T-helper 2 cell (primary cell): ENCODE data around the gene SULT1C3.
"Not testable (repeated sequence)": the region's sequence is repeated elsewhere in the genome, so short reads cannot be mapped to it uniquely, and the experiment has no call there.

Source experiments
- DNase-seq, 5 experiments: peaks; one replicate each; pipeline versions ENCODE4 v3.0.0 to v3.0.0-alpha.2; 2012 to 2022

The SULT1C3 gene

DNA sequence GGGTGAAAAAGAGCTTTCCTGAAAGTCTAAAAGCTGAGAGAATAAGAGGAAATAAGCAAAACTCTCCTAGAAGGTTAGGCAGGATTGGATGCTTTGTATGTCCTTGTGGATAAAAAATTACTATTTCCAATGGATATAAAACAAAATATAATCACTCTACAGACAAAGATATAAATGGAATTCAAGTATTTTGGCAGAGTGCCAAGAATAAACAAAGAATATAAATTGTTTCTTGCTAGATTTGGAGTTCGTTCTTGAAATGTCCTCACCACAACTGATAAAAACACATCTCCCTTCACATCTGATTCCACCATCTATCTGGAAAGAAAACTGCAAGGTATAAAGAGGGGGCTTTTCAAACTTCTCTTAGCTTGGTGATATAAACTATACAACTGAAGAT is 13.3 kb downstream of the SULT1C3 start:
- no peak for DNase-seq

DNA sequence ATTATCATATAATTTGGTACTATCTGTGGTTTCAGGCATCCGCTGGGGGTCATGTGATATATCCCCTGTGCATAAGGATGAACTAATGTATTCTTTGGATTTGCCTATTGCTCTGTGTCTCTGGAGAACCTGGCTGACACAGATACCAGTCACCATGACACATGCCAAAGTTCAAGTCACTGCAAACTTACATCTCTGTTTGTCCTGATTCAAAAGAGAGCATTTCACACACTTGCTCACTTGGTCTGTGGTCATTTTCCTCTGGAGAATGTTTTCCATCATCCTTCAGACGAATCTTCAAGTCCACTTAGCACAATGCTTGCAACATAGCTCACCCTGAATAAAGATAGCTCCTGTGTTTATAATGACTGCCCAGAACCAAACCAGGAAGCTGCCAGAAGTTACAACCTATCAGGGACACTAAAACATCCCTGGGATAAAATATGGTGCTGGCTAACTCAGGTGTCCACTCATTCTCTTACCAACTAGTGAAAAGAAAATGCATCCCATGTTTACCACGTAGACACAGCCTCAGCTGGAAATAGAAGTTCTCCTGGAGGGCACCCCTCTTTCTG is 18.1 kb downstream of the SULT1C3 start:
- no peak for DNase-seq

- DNase-seq = no peak
Observed at GRCh38 chr2:108260773-108261172, 21.0 kb downstream of the SULT1C3 start.

DNA sequence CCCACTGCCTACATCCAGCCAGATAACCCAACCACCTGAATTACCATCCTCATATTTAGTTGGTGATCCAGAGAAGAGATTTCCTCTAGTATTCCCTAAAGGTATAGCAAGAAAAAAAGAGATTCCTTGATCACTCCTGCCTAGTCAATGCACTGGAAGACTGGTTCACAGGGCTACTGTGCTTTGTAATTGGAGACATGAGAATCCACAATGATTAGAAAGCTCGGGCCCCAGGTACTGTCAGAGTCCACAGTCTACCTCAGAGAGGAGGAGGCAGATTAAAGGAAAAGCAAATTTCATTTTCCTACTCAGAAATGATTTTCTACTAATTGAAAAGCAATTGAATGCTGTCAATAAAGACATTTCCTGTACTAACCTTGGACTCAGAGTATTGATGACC is 22.3 kb downstream of the SULT1C3 start:
- DNase-seq = no peak

GRCh38 chr2:108263401-108263800 is 23.6 kb downstream of the SULT1C3 start:
- DNase-seq = no peak

DNA sequence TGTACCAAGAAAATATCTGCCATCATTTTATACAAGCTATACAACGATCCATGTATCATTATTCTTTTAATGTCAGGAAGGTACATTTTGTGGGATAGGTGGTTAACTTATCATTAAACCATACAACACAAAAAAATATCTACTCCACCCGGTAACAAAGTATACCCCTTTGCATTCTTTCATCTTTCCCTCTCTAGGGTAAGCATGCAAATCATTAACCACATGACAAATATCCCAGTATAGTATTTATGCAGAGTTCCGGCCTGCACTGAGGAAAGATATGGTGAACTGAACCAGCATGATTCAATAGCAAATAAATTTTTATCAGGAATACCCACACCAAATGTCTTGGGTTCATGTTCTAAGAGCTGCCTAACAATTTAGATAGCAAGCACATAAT is 26.4 kb downstream of the SULT1C3 start:
- DNase-seq = no peak

DNA sequence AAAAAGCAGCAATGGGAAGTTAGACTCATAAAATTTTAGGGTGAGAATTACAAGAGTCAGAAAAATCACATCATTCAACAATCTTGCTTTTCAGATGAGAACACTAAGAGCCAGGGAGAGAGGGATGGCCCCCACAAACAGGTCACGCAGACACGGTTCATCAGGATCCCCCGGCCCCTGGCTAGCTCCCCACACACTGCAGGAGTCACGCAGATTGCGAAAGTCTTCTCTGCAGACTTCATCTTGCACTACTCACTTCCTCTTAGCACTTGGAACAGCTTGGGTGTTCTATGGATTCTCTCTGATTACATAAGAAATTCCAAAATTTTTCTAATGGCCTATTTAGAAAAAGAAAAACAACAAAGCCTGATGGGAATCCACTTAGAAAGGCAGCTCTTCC is 27.3 kb downstream of the SULT1C3 start:
- DNase-seq = no peak

- no peak for DNase-seq
Observed at GRCh38 chr2:108268001-108268400, 28.2 kb downstream of the SULT1C3 start.

DNA sequence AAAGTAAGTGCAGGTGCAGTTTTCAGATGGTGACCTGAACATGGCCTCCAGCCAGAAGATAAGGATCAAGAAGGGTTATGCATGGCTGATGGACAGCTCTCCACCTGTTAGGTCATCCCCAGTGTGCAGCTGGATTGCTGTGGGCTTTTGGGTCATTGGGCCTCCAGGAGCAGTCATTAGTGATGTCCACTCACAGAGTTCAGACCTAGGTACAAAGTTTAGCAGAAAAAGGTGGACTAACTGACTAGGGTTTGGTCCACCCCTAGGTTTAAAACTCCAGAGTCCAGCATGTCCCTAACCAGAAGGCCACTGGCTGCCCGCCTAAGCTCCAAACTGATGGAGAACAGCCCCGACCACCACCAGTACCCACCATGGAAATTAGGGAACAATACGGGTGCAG is 30.6 kb downstream of the SULT1C3 start:
- DNase-seq = no peak

- no peak for DNase-seq
Observed at GRCh38 chr2:108270768-108271506, 31.2 kb downstream of the SULT1C3 start.

DNA sequence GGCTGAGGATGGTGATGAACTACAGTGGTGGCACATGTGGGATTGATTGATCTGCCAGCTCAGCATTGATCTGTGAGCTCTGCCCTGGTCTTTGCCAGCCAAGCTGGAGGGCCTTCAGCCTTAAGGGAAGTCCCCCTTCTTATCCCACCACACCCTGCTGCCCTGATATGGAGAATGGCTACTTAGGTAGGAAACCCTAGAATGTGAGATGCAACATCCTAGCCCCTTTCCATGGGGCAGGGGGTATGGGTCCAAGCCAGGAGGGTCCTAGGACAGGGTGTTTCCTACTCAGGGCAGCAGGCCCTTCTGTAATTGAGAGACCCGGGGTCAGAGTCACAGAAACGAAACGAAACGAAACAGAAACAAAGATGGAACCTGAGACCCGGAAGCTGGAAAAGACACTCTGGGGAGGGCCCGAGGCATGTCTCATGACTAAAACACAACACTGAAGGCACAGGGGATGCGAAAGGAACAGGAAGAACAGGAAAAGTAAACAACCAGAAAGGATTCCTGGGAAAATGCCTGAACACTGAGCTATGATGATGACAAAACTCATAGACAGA is 32.0 kb downstream of the SULT1C3 start:
- DNase-seq = no peak

DNA sequence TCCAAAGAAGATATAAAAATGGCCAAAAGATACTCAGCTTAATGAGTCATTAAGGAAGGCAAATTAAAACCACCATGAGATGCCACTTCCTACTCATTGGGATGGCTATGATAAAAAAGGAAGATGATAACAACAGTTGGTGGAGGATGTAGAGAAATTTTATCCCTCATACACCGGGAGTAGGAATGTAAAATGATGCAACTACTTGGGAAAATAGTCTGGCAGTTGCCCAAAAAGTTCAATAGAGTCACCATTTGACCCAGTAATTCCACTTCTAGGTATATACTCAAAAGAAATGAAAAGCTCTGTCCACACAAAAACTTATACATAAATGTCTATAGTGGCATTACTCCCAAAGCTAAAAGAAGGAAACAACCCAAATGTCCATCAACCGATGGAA is 38.9 kb downstream of the SULT1C3 start:
- DNase-seq = no peak

DNA sequence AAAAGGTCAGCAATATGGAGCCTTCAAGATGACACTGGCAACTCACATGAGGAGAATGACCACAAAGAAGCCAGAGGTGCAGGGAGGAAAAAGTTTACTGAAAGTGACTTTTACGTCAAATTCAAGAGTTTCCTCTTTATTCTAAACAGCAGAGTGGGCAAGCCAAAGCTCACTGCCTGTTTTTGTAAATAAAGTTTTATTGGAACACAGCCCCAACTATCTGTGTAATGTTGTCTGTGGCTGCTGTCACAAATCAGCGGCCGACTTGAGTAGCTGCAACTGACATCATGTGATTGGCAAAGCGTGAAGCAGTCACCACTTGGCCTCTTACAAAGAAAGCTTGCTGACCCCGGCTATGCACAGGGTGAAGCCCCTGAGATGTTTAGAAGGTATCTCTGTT is 39.7 kb downstream of the SULT1C3 start:
- no peak for DNase-seq

DNA sequence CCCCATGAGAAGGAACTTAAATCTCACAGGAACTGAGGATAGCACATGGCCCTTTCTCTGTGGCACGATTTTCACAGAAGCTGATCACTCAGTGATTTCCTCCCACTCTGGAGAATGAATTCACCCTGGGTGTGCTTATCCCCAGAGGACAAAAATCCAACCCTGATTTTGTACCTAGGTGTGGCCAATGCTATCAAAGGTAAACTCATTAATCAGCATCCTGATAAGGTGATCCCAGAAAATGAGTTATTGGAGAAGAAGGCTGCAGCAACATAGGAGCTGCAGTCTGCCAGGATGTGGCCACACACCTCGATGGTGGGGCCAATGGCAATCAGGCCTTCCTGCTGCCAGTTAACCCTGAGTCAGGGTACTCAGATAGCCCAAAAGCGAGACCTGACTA is 40.7 kb downstream of the SULT1C3 start:
- DNase-seq = no peak

- DNase-seq = not testable (repeated sequence)
Observed at GRCh38 chr2:108284566-108284965, 44.8 kb downstream of the SULT1C3 start.

- no peak for DNase-seq
Observed at GRCh38 chr2:108285616-108286015, 45.8 kb downstream of the SULT1C3 start.

DNA sequence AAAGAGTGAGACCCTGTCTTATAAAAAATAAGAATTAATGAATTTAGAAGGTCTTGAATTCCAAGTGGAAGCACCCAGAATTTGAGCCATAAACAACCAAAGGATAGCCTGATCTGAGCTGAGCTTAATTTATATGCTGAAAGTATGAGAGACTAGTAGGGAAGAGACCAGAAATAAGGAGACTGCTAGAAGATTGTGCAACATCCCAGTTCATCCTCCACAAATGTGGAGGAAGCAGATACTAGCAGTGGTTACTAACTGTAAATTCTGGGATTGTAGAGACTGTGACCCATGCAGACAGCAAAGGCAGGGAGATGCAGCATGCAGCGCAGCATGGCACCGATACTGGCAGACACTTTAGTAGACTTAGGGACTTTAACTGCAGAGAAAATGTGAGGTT is 47.4 kb downstream of the SULT1C3 start:
- DNase-seq = no peak

GRCh38 chr2:108288534-108289106 is 48.9 kb downstream of the SULT1C3 start, which contains the start of gene SULT1C2:
Gene SULT1C2 (plus strand): TSS chr2:108288895. CDS start chr2:108293668, 4,773 bp downstream.
- DNase-seq = no peak

DNA sequence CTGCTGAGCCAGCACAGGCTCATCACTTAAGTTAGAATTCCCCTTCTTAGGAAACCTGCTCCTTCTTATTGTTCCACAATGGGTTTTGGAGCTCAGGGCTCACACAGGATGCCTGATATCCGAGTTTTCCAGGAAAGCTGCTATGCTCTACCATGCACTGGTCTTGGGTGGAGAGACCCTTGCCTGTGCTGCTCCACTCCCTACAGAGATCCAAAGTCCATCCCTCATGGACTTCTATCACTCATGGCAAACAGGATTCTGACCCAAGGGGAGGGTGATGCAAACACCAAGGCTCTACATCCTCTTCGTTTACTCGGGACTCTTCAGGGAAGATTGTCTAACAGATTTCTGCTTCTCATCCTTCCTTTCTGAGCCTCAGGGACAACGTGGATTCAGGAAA is 54.1 kb downstream of the SULT1C3 start:
- DNase-seq = no peak

DNA sequence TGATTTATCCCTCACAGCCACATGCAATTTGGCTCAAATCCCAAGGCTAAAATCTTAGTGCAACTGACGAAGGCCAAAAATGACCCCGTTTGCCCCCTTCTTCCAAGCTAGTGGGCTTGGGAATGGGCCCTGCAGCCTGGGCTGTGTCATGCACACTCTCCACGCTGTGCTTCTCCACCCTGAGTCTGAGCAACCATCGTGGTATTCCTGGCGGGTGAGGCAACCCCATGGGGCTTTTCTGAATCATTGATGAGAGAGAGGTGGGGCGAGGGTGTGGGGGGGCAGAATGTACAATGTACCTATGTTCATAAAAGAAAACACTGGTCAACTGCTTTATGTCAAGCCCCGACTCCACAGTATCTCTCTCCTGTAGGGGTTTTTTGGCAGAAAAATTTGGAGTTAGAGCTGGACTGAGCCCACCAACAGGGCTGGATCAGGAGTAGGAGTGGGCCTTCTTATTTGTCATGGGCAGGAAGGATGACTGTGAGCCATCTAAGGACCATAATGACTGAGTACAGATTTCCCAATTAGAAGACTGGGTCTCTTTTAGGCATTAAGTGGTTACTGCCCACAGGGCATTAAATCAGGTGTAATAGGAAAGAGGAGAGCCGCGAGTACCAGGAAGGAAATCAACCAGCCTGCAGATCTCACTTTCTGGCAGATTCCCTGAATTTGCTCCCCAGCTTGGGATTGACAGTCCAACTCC is 57.8 kb downstream of the SULT1C3 start:
- DNase-seq = no peak

DNA sequence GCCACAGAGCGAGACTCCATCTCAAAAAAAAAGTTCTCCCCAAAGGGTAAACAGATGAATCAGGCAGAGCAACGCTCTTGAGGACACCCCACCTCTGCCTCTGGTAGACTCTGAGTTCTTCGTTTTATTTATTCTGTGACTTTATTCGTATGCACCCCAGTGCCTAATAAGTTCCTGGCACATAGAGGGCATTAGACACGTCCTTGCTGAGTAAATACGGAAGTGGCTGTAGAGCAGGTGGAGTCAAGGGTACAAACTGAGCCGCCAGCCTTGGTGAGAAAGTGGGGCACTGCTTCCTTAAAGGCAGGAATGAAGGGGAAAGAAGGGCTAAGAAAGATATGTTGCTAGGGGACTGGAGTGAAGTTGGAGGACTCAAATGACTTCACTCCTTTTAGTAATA is 61.8 kb downstream of the SULT1C3 start:
- DNase-seq = no peak

- no peak for DNase-seq
Observed at GRCh38 chr2:108304975-108305374, 65.2 kb downstream of the SULT1C3 start.

DNA sequence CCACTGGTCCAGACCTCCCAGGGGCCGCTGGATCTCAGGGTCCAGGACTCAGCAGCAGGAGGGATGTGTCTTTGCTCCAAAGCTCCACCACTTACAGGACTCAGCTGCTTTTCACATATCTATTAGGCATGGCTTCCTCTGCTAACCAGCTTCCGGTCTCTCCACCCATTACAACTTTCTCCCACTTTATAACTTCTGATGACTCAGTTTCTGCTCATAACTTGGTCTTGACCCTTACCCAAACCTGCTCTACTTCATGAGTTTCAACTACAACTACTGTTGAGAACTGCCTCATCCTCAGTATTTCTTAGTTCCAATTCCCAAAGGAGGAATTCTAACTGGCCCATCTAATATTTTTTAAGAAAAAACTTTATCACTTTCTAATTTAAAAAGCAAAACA is 66.1 kb downstream of the SULT1C3 start:
- no peak for DNase-seq
